RCC 7860 (cell line): ENCODE results near the gene SH3BP2.

Experiments
- DNase-seq: peaks from one replicate; pipeline ENCODE4 v3.0.0-alpha.2; 2015; ENCODE audit warnings: low spot score
- FAIRE-seq: peaks from 2 replicates; lab custom pipeline; 2012; peaks lifted over from hg19 to GRCh38; lab: Jason Lieb, UNC

Gene SH3BP2

DNA sequence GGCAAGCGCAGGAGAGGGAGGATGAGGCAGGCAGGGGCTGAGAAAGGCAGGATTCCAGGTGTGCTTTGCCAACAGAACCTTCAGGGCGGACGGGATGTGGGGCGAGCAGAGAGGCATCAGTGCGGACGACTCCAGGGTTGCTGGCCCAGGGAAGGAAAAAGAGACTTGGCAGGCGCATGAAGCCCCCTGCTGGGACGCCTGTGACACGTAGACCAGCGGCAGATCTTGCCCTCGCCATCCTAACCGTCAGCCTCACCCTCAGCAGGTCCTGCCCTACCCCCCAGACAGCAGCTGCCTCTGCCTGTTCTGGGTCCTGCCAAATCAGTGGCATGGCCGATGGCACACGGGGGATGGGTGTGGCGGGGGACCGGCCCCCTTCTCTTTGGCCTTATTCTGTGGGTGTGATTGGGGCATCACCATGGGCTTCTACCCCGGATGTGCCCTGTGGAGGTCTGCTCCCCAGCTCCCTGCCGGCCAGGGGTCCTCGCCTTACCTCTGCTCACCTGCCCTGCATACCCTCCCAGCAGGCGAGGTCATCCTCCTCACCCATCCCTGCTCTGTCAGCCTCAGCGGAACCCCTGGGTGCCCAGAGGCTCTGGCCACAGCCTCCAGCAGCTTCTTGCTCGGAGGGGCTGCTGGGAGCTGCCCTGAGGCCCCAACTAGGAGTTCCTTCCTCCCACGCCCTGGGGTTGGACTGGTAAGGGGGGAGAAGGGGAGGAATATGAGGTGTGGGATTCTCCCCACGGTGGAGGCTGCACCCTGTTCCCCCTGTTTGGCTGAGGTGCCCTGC, 2.9 kb upstream of the SH3BP2 start:
- FAIRE-seq, result no peak
- DNase-seq, result no peak

DNA sequence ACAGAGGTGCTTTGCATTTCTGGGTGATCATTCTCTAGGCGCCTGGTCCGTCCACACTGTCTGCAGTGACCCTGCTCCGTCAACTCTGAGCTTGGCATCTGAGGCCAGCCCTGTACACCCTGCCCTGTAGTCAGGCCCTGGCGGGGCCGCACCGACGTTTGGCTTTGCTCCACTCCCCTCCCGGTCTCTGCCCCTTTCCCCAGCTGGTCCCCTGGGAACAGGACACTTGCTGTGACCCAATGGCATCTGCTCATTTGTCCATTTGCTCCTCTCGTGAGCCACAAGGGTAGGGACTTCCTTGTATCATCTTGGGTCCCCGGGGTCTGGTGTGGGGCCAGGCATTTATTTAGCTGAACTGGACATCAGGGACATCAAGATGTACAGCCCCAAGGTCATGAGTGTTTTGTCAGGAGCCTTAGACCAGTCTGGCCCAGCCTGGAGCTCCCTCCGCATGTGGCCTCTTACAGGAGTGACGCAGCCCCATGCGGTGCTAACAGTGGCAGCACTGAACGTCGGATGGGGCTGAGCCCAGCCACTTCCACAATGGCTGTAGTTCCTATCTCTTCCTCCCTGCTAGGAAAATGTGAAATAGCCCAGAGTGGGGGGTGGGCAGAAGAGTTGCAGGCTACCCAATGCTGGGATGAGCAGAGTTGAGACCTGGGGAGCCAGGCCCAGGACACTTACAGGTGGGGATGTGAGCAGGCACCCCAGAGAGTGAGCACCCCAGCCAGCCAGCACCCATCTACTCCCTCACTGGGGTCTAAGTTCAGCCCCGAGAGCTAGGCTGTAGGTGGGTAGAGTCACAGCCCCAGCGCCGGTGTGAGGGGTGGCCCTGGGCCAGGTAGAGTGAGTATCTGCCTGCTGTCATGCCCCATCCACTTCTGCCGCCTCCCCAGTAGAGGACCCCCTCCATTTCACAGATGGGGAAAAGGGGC, 2.0 kb upstream of the SH3BP2 start:
- FAIRE-seq (no peak), DNase-seq (no peak)

DNA sequence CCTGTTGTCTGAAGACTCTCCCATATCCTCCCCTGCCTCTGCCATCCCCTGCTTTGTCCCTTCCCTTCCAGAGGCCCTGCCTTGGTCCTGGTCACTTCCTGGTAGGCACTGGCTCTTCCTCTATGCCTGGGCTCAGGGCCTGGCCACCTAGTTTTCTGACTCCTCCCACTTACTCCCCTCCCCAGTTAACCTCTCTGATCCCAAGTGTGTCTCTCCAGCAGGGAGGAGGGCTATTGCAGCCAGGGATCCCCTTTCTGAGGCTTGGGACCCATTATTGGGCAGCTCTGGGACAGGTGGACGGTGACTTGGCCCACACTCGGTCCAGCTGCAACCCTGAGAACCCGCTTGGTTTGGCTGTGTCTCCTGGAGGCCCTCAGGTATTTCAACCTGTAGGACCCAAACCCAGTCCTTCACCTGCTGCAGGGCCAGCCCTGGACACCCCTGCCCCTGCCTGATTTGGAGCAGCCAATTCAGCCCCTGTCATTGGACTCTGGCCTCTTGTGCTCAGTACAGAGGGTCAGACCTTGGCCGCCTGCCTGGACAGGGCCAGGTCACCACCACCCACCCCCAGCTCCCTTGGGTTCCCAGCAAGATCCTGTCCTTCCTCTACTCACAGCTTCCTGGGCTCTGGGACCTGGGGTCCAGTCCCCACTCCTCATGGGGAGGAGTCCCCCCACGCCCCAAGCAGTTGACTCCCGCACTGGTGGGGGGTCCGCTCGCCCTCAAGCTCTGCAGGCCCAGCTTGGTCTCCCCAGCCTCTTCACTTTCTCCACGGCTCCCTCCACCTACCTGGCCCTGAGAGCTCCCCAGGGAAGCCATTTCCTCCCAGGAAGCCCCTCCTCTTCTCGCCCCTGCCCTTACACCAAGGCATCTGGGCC, 1.1 kb upstream of the SH3BP2 start:
- DNase-seq (no peak), FAIRE-seq (no peak)

DNA sequence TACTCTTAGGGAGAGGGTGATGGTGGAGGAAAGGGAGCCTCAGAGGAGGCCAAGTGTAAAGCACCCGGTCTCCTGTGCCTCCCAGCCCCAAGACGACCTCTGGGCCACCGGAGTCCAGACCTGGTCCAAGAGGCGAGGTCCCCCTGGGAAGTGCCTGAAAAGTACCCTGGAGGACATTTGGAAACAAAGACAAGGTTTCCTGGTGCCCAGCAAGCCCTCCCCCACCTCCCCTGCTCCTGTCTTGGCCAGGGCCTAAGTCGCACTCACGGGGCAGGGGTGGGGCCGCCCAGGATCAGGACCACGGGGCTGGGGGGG, 532 bp upstream of the SH3BP2 start:
- no peak for DNase-seq
- no peak for FAIRE-seq

DNA sequence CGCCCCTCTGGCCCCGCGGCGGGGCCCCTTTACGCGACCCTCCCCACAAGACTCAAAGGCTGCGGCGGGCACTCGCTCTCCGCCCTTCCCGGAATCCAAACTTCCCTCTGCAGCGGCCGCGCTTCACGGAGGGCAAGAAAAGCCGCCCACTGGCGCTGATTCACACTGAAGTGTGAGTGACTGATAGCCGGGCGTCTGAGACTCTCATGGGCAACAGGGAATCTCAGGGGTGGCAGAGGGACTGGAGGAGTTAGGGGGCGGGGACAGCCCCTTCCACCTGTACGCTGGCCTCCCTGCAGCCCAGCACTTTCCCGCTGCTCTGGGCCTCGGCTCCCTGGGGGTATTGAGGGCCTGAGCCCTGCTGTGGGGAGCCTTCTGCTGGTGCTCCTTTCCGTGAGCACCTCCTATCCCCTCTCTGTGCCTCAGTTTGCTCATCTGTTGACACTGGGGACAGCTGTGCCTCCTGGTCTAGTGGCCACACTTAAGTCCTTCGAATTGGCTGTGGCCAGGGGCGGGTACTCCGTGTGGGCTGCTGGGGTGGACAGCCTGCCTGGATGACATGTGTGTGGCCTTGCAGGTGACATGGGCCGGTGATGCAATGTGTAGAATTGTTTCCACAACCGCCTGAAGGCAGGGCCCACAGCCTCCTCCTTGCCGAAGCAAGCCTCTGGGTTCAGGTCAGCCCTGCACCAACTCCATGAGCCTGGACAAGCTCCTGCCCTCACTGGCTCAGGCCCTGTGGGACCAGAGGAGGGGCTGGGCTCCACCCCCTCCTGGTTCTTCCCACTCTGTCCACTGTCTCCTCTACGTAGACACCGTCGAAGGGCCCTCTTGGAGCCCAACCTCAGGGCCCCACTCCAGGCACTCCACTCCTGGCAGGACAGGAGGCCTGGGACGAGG, 951 bp downstream of the SH3BP2 start:
- DNase-seq (peak; percentile 77), FAIRE-seq (peak; percentile 32)

DNA sequence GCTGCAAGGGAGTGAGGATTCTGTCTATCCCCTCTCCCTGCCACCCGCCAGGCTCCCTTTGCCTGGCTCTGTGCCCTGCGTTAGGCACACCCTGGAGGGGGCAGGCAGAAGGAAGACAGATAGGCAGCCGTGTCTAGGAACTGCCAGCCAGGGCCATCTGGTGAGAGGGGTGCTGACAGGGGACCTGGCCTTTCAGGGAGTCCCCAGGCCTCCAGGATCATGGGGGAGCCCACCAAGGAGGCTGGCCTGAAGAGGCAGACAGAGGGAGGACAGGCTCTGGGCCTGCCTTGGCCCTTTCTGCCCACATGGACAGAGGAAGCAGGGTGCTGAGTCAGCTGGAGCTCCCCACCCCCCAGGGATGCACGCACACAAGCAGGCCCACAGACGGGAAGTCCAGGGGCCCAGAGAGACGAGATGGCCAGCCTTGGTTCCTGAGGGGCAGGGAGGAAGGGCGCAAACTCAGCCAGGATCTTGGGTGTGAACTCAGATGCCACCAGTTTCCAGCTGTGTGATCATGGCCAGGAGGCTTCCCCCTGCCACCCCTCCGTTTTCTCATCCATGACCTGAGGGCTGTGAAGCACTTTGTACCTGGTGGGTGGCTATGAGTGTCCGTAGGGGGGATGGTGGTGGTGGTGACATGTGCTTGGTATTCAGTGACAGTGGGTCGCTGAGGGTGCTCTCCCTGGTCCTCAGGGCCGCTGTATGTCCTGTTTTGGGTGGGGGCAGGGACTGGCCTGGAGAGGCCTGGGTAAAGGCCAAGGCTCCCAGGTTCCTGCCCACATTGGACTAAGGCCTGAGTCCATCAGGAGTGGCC, 1.8 kb downstream of the SH3BP2 start:
- DNase-seq (peak; percentile 87), FAIRE-seq (peak; percentile 73)

DNA sequence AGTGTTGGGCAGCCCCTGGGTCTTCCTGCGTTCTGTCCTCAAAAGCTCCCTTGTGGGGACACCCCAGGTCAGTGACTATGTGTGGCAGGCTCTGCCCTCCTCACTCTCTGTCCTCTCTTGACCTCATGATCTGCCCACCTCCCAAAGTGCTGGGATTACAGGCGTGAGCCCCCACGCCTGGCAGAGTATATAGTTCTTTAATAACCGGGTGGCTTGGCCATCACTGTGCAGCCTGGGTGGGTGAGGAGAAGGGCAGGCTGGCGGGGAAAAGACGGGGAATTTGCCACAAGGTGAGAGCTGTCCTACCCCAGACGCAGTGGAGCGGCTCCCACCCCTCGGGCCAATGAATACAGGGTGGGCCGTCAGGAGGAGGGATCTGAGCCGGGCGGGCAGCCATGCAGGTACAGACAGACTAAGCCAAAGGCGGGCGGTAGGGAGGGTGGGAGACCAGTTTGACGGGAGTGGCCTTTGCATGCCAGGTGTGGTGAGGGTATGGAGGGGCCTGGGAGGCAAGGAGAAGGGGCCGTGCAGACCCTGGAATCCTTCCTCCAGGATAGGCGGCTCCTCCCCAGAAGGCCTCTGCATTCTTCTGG, 2.5 kb downstream of the SH3BP2 start:
- DNase-seq (no peak), FAIRE-seq (no peak)

DNA sequence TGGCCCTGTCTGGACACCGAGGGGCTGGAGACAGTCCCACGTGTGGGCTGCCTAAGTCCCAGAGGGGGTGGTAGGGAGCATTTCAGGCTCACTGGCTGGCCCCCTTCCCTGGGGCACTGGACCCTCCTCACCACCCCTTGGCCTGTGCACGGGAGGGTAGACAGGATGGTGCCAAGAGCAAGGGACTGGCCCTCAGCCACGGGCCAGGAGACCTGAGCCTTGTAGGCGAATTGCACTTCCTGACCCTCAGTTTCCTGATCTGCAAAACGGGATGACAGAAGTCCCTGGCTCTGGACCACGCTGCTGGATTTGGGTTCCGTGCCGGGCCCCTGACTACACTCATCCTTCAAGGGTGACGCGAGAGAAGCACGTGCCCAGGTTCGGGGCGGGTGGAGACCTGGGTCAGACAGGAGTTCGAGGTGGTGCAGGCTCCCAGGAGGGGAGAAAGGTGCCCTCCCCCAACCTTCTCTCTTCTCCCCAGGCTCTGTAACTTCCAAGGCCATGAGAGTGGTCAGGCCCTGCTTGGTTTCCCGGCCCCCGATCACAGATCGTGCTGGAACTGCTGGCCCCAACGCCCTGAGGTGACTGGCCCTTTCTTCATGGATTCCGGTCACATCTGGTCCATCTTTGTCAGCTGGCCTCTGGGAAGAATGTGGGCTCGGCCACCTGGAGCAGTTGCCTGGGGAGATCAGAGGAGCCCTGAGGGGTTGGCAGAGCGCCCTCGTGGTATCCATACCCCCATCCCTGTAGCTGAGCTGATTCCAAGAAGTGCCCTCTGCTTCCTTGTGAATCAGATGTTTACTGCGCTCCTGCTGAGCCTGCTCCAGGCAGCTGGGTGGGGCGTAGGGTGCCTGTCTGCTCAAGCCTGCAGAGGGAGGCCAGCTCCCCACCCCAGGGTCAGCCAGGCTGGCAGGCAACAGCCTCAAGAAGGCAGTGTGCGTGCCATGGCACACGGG, 3.3 kb downstream of the SH3BP2 start:
- DNase-seq (peak; percentile 95), FAIRE-seq (peak; percentile 95)

DNA sequence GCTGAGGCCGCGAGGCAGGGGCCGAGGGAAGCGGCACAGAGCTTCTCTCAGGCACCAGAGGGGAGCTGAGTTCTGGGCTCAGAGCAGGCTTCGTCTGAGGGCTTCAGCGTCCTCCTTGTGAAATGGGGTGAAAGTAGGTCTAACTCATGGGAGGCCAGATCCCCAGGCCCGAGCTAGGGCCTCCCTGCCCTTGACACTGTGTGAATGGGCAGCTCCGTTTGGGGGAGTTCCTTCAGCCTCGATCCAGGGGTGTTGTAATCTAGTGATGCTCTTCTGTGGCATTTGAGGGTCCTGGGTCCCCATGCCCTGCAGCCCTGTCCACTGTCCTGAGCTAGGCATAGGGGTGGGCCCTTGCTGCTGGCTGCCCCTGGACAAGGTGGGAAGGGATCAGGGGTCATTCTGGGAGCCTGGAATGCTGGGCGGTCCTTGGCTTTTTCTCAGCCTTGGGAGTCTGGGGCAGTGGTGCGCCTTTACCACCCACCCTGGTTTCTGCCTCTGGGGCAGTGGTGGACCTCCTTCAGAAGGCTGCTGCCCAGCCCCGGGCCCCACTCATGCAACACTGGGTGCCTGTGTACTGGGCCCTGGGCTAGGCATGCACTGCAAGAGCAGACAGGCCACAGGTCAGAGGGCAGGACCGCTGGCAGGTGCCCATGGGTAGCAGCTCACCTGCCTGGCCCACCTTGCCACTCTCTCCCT, 4.1 kb downstream of the SH3BP2 start:
- FAIRE-seq (no peak), DNase-seq (no peak)

DNA sequence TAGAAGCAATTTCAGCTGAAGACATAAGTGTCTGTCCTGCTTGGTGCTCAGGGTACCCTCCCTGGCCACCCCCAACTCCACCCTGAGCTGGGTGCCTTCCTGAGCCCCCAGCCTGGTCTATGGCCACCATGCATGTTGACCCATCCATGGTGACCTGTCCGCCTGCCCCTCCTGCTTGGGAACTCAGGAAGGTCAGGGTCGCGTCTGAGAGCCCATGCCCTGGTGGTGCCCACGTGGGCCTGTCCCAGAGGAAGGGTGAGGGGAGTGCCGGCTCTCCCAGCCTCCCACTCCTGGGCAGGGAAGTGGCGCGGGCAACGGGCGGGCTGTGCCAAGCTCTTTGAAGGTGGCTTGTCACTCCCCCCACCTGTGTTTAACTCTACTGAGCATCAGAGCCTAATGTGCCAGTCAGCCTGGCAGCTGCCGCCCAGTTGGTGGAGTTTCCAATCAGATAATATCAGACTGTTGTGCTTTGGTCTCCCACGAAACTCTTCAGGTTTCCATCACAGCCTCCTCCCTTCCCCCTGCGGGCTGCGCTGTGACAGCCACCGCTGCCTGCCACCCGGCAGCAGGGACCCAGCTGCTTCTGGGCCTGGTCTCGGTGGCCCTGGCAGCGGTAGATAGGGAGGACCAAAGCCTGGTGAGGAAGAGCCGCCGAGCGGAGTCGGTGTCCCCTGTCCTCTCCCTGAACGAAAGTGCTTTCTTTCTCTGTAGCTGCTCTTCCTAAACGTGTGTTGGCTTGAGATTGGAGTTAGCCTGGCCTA, 4.8 kb downstream of the SH3BP2 start:
- DNase-seq (no peak), FAIRE-seq (no peak)

DNA sequence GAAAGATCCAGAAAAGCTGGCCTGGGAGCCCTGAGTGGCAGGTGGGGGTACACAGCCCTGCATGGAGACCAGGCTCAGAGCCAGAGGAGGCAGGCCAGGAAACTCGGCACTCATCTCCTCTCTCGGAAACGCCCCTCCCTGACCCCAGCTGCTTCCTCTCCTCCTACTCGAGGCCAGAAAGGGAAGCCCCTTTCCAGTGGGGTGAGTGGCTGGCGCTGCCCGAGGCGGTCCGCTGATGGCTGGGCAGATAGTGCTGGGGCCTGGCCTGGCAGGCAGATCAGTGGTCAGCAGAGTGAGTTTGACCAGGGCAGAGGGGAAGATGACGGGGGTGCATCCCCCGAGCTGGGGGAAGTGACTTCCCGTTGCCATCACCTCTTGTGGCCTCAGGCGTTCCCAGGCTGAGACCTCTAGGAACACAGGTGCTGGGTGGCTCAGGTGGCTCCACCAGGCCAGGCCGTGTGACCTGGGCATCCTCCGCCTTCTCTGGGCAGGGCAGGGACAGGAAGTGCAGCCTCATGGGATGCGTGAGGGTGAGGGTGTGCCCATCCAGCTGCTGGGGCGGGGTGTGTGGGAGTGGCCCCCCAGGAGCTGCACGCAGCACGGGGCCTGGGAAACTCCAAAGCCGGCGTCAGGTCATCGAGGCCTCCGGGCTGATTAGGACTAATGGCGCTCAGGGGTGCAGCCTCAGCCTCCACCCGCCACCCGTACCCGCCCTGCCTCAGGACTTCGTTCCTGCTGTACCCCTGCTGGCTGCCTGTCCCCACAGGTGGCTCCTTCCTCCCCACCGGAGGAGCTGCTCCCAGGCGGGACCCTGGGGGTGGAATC, 5.7 kb downstream of the SH3BP2 start:
- DNase-seq (peak; percentile 71), FAIRE-seq (peak; percentile 45)

DNA sequence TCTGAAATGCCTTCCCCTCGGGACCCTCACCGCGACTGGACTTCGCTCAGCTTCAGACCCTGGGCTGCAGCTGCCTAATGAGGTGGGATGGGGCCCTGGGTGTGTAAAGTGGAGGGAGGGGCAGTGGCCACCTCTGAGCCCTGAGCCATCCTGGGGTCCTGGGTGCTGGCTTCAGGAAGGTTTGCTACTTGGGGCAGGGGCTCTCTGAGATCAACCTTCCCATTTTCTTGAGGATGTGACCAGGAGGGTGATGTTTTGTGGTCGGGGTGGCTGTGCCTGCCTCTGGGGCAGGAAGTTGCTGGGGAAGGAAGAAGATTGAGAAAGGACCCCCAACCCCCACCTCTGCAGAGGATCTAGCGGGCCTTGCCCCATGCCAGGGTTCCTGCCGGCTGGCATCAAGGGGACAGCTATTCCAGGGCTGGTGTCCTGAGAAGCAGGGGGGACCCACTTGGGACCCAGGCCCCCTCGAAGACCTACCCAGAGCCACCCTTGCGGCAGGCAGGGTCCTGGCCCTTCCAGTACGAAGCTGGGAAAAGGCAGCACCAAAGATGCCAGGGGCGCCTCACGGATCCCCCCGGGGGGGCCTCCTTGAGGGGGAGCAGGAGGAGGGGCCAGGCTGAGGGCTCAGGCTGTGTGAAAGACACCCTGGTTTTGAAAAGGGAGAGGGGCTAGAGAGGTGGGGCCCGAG, 6.5 kb downstream of the SH3BP2 start:
- DNase-seq (no peak), FAIRE-seq (no peak)

DNA sequence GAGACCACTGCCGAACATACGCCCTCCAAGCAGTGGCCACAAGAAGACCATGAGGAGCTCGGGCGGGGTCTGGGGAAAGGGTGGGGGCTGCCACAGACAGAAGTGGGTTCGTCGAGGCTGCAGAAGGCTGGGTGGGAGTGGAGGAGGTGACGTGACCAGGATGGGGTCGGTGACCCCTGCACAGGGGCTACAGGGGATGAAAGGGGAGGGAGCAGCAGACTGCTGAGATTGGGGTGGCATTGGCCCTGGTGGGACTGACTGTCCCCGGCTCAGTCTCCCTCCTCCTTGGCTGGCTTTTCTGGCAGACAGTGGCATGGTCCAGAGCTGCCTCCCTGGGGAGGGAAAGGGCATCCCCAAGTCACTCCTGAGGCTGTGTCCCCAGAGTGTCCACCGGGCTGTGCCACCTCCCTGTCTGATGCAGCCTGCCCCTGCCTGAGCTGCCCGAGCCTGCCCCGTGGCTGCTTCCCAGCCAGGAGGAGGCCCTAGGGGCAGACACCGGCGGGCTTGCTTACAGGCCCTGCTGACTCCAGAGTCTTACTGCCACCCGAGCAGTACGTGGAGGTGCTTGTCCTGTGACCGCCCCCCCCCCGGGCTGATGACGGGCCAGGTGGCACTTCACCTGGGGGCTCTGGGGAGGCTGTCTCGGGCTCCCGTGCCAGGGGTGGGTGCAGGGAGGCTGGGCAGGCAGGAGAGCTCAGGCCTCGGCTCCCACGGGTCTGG, 7.2 kb downstream of the SH3BP2 start:
- peak; percentile 26 for DNase-seq
- no peak for FAIRE-seq
